GM12864 (cell line): ENCODE measurements around the gene VWA8.
"Not testable (repeated sequence)": the region's sequence is repeated elsewhere in the genome, so short reads cannot be mapped to it uniquely, and the experiment has no call there.

Experiments used
- DNase-seq: peaks from one replicate; pipeline ENCODE4 v3.0.0-alpha.2; 2011; ENCODE audit warnings: low read depth
- H3K4me3 ChIP-seq: 2 replicates; pipeline ENCODE4 v1.5.1; 2011; ENCODE audit warnings: mild to moderate bottlenecking, low read depth, low read length, control low read depth
- TF ChIP-seq, protein P1 (sequence below): IDR thresholded peaks from 2 replicates; pipeline ENCODE4 v1.5.1; 2011; ENCODE audit warnings: low read depth, mild to moderate bottlenecking, moderate library complexity, low read length, control low read depth, inconsistent platforms; ENCODE audit errors: missing control alignments

Gene VWA8

GRCh38 chr13:41751277-41751676 is 209.6 kb downstream of the VWA8 start:
- TF ChIP-seq, protein P1, sequence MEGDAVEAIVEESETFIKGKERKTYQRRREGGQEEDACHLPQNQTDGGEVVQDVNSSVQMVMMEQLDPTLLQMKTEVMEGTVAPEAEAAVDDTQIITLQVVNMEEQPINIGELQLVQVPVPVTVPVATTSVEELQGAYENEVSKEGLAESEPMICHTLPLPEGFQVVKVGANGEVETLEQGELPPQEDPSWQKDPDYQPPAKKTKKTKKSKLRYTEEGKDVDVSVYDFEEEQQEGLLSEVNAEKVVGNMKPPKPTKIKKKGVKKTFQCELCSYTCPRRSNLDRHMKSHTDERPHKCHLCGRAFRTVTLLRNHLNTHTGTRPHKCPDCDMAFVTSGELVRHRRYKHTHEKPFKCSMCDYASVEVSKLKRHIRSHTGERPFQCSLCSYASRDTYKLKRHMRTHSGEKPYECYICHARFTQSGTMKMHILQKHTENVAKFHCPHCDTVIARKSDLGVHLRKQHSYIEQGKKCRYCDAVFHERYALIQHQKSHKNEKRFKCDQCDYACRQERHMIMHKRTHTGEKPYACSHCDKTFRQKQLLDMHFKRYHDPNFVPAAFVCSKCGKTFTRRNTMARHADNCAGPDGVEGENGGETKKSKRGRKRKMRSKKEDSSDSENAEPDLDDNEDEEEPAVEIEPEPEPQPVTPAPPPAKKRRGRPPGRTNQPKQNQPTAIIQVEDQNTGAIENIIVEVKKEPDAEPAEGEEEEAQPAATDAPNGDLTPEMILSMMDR: no peak
- no peak overlapping the region for H3K4me3 ChIP-seq
- DNase-seq: no peak

GRCh38 chr13:41746259-41746658 is 214.7 kb downstream of the VWA8 start:
- DNase-seq: no peak
- TF ChIP-seq, protein P1: no peak
- H3K4me3 ChIP-seq: no peak overlapping the region

DNA sequence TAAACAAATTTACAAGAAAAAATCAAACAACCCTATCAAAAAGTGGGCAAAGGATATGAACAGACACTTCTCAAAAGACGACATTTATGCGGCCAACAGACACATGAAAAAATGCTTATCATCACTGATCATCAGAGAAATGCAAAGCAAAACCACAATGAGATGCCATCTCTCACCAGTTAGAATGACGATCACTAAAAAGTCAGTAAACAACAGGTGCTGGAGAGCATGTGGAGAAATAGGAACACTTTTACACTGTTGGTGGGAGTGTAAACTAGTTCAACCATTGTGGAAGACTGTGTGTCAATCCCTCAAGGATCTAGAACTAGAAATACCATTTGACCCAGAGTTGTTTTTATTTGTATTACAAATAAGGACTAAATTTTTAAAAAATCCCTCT is 215.4 kb downstream of the VWA8 start:
- not testable (repeated sequence) for H3K4me3 ChIP-seq, DNase-seq

DNA sequence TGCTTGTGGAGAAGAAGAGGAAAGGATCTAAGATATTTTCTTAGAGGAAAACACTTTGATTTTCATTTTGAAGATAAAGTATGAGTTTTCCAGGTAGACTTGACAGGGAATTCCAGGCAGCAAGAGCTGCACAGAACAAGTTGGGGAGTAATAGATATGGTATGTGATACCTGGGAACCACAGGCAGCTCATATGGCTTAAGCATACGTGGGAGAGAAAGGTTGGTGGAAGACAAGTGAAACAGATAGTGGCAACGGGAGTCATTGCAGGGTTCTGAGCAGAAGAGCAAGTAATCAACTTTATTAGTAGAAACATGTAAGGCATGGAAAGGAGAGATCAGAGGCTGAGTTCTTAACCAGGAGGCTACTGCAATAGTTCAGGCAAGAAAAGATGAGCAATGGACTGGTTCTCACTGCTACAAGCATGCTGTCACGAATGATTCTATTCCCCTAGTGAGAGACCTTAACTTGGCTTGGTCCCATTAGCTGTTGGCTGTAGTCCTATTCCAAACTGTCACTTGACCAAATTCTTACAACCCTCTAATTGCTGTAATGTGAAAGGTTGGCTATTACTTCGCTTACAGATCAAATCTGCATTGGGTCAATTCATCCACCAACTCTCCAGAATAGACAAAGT is 217.9 kb downstream of the VWA8 start:
- no peak overlapping the region for H3K4me3 ChIP-seq
- TF ChIP-seq, protein P1: no peak
- no peak for DNase-seq

- no peak overlapping the region for H3K4me3 ChIP-seq
- TF ChIP-seq, protein P1: no peak
- no peak for DNase-seq
These were observed 220.4 kb downstream of the VWA8 start for GRCh38 chr13:41740479-41740878.

DNA sequence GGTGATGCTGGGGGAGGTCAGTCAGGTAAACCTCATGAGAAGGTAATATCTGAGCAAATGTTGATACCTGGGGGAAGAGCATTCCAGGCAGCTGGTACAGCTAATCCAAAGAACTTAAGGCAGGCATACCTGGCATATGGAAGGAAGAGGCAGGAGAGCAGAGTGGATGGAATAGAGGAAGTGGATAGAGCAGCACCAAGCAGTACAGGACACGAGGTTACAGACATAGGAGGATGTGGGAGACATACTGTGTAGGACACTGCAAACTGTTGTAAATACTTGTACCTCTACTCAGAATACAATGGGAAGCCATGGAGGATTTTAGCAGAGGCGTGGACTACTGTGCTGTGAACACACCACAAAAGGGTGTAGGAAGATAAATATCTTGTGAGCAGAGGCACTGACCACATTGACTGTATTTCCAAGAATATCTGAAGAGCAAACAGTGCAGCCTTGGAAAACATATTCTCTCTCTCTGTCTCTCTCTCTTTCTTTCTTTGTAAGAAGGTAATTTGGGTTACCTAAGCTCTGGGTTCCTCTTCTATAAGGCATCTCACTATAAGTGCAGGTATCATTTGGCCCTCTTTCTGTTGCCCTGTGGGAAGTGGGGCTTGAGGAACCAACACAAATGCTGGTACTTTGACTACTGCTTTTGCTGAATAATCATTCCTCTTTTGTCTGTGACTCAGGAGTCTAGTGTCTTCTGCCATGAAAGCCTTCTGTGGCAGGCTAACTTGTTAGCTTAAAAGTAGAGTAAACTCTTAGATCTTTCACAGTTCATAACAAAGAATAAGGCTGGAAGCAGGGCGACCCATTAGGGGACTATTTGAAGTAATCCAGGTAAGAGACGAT is 238.0 kb downstream of the VWA8 start:
- no peak for DNase-seq
- H3K4me3 ChIP-seq: no peak overlapping the region
- TF ChIP-seq, protein P1: no peak

GRCh38 chr13:41720839-41721561 is 239.9 kb downstream of the VWA8 start:
- DNase-seq: no peak
- TF ChIP-seq, protein P1: no peak
- H3K4me3 ChIP-seq: no peak overlapping the region
